Nucleus accumbens (tissue), 56 donors: ENCODE results near the gene HIPK2.
A peak's percentile ranks its signal among the peaks of the same experiment; 100 is the strongest.

Source experiments
- DNase-seq, 56 donors: peaks; one replicate each; lab custom pipeline; 2025; lab: John Stamatoyannopoulos, UW

HIPK2 gene

GRCh38 chr7:139738101-139738489 is 39.7 kb downstream of the HIPK2 start:
- peak in 31 of 56 donors; percentile 11 to 64 (median 39) for DNase-seq

GRCh38 chr7:139737221-139738100 is 40.3 kb downstream of the HIPK2 start:
- no peak for DNase-seq

- DNase-seq: no peak
These were observed 41.7 kb downstream of the HIPK2 start for GRCh38 chr7:139735912-139736595.

- DNase-seq: no peak
These were observed 42.3 kb downstream of the HIPK2 start for GRCh38 chr7:139735466-139735865.

- DNase-seq: no peak
These were observed 43.4 kb downstream of the HIPK2 start for GRCh38 chr7:139734395-139734794.

GRCh38 chr7:139733751-139734150 is 44.0 kb downstream of the HIPK2 start:
- no peak for DNase-seq

GRCh38 chr7:139732471-139733167 is 45.2 kb downstream of the HIPK2 start:
- DNase-seq: no peak

GRCh38 chr7:139731802-139732470 is 45.9 kb downstream of the HIPK2 start:
- peak in 37 of 56 donors; percentile 12 to 84 (median 44) for DNase-seq

- DNase-seq: peak in 2 of 56 donors; percentile 11 to 24
These were observed 46.8 kb downstream of the HIPK2 start for GRCh38 chr7:139730746-139731612.

GRCh38 chr7:139728203-139728602 is 49.6 kb downstream of the HIPK2 start:
- no peak for DNase-seq

- DNase-seq: peak in 2 of 56 donors; percentile 15 to 25
These were observed 50.6 kb downstream of the HIPK2 start for GRCh38 chr7:139727151-139727705.

GRCh38 chr7:139726485-139726869 is 51.3 kb downstream of the HIPK2 start:
- DNase-seq: no peak

GRCh38 chr7:139725858-139726484 is 51.8 kb downstream of the HIPK2 start:
- no peak for DNase-seq

- DNase-seq: no peak
These were observed 52.7 kb downstream of the HIPK2 start for GRCh38 chr7:139725077-139725476.

GRCh38 chr7:139722604-139723003 is 55.2 kb downstream of the HIPK2 start:
- no peak for DNase-seq

- DNase-seq: no peak
These were observed 56.0 kb downstream of the HIPK2 start for GRCh38 chr7:139721821-139722220.

GRCh38 chr7:139721417-139721816 is 56.4 kb downstream of the HIPK2 start:
- no peak for DNase-seq

GRCh38 chr7:139720705-139721231 is 57.0 kb downstream of the HIPK2 start:
- DNase-seq: peak in 2 of 56 donors; percentile 11 to 19

- no peak for DNase-seq
These were observed 57.6 kb downstream of the HIPK2 start for GRCh38 chr7:139720186-139720585.
